ENCODE results near the gene CNOT10.

CNOT10 gene

GRCh38 chr3:32819551-32820348 lies 134.8 kb downstream of the CNOT10 start:
- no peak for DNase-seq

DNA sequence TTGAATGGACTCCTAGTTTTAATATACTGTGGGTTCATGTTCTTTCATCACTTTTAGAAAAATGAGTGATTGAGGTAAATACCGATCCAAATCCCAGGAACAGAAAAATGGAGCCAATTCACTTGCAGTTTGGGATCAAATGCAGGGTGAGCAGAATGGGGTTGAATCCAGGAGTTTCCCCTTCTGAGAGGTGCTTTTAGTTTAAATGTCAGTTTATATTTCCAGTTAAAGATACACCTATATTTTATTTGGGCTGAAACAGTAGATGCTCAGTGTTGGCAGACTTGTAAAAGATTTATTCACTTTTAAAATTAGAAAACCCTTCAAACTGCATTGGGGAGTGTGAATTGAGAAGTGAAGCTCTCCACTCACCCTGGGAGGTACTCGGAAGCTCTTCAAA lies 135.4 kb downstream of the CNOT10 start:
- no peak for DNase-seq

GRCh38 chr3:32820971-32821685 lies 136.1 kb downstream of the CNOT10 start:
- no peak for DNase-seq

GRCh38 chr3:32821686-32822296 lies 136.8 kb downstream of the CNOT10 start:
- no peak for DNase-seq

DNA sequence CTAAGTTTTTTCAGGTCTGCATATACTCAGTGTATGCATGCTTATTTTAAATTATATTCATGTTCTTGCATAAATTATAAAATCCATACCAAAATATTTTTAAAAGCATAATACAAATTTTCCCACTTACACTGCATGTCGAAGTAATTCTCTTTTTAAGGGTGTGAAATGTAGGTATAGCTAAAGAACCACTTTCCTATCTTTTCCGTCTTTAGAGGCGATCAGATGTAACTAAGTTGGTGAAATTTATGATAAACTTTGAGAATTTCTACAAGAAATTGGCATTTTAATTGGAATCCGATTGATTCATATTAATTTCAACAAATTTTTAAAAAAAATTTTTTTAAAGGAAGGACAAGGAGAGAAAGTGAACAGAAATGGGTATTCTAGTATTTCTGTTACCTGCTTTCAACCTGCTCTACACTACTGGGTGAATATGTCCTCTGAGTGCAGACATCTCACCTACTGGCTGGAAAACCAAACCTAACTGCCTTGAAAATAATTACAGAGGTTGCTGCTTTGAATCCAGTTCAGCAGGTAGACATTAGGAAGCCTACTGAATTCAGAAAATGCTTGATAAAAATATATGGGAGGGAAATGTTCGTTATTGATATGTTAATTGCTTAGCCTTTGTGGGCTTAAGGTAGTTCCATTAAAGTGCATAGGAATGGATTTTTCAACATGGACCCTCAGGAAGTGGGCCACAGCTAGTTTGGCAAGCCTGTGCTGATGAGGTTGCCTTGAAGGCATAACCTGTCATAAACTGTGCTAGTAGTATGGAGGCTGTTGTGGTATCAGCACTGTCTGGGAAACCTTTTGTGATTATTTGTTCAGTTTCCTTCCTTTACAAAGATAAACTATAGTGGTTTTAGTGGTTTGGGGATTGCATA lies 137.9 kb downstream of the CNOT10 start:
- DNase-seq: no peak
